ENCODE data around the gene MEPCE. TPM values are rescaled to one million over a fixed set of nuclear protein-coding genes. Genes with fewer than 3 reads are reported as not detected.

The MEPCE gene
- total RNA-seq, 1 donor from 2014 or later: 50.9 TPM

DNA sequence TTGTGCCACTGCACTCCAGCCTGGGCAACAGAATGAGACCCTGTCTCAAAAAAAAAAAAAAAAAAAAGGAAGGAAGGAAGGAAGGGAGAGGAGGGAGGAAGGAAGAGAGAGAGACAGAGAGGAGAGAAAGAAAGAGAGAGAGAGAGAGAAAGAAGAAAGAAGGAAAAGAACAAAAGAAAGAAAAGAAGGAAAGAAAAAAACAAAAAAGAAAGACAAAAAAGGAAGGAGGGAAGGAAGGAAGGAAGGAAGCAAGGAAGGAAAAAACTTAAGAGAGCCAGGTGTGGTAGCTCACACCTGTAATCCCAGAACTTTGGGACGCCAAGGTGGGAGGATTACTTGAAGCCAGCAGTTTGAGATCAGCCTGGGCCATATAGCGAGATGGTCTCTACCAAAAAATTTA lies 35.2 kb downstream of the MEPCE start:
- no peak for DNase-seq (ENCODE audit: low spot score)
- Mint-ChIP-seq H3K4me1 (ENCODE audit: low read depth) (no peaks in the 10 kb centered on the region), H3K9me3 (no peaks in the 10 kb centered on the region), H3K27me3 (ENCODE audit: low read depth) (no peaks in the 10 kb centered on the region), H3K27ac (no peak overlapping the region), H3K36me3 (ENCODE audit: low read depth) (peaks cover 55% of the 10 kb centered on the region), H3K4me3 (ENCODE audit: low read depth) (no peak overlapping the region)
- intact Hi-C loops (cut with micrococcal nuclease): no loop called here

DNA sequence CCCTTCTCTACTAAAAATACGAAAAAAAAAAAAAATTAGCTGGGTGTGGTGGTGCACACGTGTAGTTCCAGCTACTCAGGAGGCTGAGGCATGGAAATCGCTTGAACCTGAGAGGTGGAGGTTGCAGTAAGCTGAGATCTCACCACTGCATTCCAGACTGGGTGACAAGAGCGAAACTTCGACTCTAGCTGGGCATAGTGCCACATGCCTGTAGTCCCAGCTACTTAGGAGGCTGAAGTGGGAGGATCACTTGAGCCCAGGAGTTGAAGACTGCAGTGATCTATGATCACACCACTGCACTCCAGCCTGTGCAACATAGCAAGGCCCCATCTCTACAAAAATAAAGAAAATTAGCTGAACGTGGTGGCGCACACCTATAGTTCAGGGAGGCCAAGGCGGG lies 35.7 kb downstream of the MEPCE start:
- Mint-ChIP-seq H3K4me3 (ENCODE audit: low read depth) (no peak overlapping the region), H3K27me3 (ENCODE audit: low read depth) (no peaks in the 10 kb centered on the region), H3K36me3 (ENCODE audit: low read depth) (peaks cover 55% of the 10 kb centered on the region), H3K9me3 (no peaks in the 10 kb centered on the region), H3K27ac (no peak overlapping the region), H3K4me1 (ENCODE audit: low read depth) (no peaks in the 10 kb centered on the region)
- intact Hi-C loops (cut with micrococcal nuclease): no loop called here
- DNase-seq (ENCODE audit: low spot score): no peak

DNA sequence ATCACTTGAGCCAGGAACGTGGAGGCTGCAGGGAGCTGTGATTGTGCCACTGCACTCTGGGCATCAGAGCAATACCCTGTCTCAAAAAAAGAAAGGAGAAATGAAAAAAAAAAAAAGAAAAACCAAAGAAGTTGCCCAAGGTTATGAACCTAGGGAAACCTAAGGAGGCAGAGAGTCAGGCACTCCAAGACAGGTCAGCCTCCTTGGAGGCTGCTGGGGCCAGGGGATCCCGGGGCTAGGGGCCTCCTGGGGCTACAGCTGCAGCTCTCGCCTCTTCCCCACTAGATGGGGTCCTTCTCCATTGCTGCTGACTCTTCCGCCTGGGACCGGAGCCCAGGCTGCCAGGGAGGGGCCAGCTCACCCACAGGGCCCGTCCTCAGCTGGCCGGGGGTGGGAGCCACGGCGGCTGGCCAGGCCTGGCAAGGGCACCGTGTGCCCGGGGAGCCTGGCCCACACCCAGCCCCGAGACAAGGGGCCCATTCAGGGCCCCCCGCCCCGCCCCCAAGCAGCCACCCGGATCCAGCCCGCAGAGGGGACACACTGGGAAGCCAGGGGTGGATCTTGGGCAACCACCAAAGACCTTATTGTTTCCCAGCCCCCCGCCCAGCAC lies 36.2 kb downstream of the MEPCE start:
- Mint-ChIP-seq H3K4me3 (ENCODE audit: low read depth) (no peak overlapping the region), H3K27ac (no peak overlapping the region), H3K27me3 (ENCODE audit: low read depth) (no peaks in the 10 kb centered on the region), H3K9me3 (no peaks in the 10 kb centered on the region), H3K4me1 (ENCODE audit: low read depth) (peaks cover 2% of the 10 kb centered on the region), H3K36me3 (ENCODE audit: low read depth) (peaks cover 55% of the 10 kb centered on the region)
- intact Hi-C loops (cut with micrococcal nuclease): no loop called here
- DNase-seq (ENCODE audit: low spot score): no peak

DNA sequence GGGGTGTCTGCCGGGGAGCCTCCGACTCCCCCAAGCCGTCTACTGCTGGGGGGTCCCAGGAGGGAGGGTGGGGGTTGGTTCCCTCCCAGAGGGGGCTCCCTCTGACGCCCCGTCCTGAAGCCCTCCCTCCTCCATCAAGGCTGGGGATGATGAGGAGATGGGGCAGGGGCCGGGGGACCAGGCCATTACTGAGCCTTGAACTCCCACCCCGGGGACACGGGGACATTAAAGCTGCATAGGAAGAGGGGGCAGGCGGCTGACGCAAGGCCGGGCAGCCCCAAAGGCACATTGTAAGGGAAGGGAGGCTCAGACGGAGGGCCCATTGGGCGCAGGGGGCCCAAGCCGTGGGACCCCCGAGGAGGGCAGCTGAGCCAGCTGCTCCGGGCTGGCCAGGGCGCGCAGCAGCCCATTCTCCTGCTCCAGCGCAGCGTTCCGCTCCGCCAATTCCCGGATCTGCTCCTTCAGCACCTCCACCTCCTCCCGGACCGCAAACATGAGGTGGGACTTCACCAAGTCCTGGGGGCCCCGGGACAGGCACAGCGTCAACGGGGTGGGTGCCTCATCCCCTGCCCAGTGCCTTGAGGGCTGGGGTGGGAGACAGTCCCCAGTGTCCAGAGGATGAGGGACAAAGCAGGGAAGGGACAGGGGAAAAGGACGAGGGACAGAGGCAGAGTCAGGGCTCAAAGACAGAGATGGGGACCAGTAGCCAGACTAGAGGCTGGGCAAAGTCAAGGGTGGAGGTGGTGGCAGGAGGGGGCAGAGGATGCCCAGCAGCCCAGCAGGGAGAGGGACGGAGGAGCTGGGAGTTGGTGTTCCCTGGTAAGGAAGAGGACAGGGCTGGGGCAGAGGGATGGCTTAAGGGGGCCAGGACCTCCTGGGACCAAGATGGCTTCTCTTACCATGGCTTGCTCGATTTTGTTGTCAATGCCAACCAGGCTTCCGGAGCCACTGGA lies 37.3 kb downstream of the MEPCE start:
- Mint-ChIP-seq H3K27ac (no peak overlapping the region), H3K9me3 (no peaks in the 10 kb centered on the region), H3K4me3 (ENCODE audit: low read depth) (no peak overlapping the region), H3K36me3 (ENCODE audit: low read depth) (peaks cover 52% of the 10 kb centered on the region), H3K4me1 (ENCODE audit: low read depth) (peaks cover 2% of the 10 kb centered on the region), H3K27me3 (ENCODE audit: low read depth) (no peaks in the 10 kb centered on the region)
- no peak for DNase-seq (ENCODE audit: low spot score)
- intact Hi-C loops (cut with micrococcal nuclease): no loop called here

DNA sequence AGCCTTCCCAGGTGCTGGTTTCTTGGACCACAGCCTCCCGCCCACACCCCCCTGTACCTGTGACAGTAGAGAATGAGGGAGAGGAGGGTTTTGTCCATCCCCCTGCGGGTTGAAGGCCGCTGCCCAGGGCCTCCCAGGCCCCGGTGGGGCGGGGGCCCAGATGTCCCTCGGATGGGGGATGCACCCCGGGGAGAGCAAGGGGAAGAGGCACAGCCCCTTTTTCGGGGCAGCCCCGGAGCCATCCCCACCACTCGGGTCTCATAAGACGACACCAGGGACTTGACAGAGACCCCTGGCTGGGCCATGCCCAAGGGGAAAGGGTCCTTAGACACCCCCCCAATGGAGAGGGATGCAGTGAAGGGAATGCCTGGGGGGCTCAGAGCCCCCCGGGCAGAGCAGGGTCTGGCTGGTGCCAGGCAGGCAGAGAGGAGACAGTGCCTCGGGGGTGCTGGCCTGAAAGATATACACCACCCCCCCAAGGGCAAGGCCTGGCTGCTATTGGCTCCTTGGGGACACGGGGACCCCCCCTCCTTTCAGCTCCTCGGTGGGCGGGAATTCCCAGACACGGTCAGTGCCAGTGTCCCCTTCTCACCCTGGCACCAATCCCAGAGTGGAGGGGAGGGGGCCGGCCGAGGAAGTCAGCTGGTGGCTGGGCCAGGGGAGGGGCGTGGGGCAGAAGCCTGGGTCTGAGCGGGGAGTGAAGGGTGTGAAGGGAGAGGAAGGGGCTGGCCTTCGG lies 38.2 kb downstream of the MEPCE start:
- no peak for DNase-seq (ENCODE audit: low spot score)
- Mint-ChIP-seq H3K9me3 (no peaks in the 10 kb centered on the region), H3K27ac (no peak overlapping the region), H3K4me1 (ENCODE audit: low read depth) (peaks cover 2% of the 10 kb centered on the region), H3K4me3 (ENCODE audit: low read depth) (no peak overlapping the region), H3K27me3 (ENCODE audit: low read depth) (no peaks in the 10 kb centered on the region), H3K36me3 (ENCODE audit: low read depth) (peaks cover 54% of the 10 kb centered on the region)
- intact Hi-C loops (cut with micrococcal nuclease): no loop called here

DNA sequence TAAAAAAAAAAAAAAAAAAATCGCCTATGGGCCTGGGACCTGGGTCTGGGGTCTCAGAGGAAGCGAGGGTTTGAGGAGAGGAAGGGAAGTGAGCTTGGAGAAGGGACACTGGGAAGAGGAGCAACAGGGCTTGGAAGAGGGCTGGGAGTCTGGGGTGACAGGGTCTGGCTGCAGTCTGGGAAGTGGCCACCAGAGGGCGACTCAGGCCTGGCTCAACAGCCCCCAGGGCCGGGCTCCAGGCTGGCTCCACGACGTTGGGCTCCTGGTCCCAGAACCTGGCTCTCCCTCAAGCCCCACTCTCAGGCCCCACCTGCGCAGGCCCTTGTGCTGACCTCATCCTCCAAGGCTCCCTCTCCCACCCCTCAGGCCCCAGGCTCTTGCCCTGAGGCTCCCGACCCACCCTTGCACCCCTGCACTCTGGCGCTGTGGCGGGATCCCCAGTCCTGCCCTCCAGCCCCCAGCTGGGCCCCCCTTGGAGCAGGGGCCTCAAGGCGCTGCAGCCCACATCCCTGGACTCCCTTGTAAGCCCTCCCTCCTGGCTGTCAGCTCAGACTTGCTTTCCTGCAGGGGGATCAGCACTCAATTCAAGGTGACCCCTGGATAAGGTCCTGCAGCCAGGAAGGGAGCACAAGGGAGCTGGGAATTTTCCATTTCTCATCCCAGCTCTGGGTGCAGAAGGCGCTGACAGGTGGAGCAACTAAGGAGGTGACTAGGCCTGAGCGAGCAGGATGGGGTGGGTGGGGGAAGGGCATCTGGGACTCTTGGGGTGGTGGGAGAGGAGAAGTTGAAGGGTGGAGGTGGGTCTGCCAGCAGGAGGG lies 39.8 kb downstream of the MEPCE start:
- Mint-ChIP-seq H3K9me3 (no peaks in the 10 kb centered on the region), H3K27me3 (ENCODE audit: low read depth) (no peaks in the 10 kb centered on the region), H3K36me3 (ENCODE audit: low read depth) (peaks cover 58% of the 10 kb centered on the region), H3K27ac (no peak overlapping the region), H3K4me3 (ENCODE audit: low read depth) (no peak overlapping the region), H3K4me1 (ENCODE audit: low read depth) (peaks cover 13% of the 10 kb centered on the region)
- intact Hi-C loops (cut with micrococcal nuclease): loop anchor here (1.0 to 10.0 kb wide), 2 partner anchors 90 to 205 kb away; partner anchors contain the start of gene GNB2
- DNase-seq (ENCODE audit: low spot score): peak; percentile 69

DNA sequence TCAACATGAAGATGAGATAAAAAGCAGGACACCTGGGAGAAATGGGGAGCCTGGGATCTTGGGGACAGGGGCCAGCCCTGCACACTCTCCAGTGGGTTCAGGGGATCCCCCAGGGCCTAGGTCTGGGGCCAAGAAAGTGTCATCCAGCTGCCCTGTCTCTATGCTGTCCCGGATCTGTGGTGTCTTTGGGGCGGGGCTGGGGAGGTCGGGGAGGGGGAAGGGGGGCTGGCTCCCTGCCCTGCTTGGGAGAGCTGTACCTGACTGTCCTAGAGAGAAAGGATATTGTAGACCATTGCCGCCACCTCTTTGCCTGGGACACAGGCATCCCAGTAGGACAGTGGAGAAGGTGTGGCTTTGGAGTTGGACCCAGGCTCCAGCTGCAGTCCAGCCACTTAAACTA lies 41.4 kb downstream of the MEPCE start:
- Mint-ChIP-seq H3K27ac (peak overlapping the region; percentile 35), H3K4me1 (ENCODE audit: low read depth) (peaks cover 22% of the 10 kb centered on the region), H3K9me3 (no peaks in the 10 kb centered on the region), H3K27me3 (ENCODE audit: low read depth) (no peaks in the 10 kb centered on the region), H3K36me3 (ENCODE audit: low read depth) (peaks cover 61% of the 10 kb centered on the region), H3K4me3 (ENCODE audit: low read depth) (no peak overlapping the region)
- no peak for DNase-seq (ENCODE audit: low spot score)
- intact Hi-C loops (cut with micrococcal nuclease): loop anchor here (10.0 kb wide), 1 partner anchor 204 kb away; the partner anchor contains the start of gene GNB2

DNA sequence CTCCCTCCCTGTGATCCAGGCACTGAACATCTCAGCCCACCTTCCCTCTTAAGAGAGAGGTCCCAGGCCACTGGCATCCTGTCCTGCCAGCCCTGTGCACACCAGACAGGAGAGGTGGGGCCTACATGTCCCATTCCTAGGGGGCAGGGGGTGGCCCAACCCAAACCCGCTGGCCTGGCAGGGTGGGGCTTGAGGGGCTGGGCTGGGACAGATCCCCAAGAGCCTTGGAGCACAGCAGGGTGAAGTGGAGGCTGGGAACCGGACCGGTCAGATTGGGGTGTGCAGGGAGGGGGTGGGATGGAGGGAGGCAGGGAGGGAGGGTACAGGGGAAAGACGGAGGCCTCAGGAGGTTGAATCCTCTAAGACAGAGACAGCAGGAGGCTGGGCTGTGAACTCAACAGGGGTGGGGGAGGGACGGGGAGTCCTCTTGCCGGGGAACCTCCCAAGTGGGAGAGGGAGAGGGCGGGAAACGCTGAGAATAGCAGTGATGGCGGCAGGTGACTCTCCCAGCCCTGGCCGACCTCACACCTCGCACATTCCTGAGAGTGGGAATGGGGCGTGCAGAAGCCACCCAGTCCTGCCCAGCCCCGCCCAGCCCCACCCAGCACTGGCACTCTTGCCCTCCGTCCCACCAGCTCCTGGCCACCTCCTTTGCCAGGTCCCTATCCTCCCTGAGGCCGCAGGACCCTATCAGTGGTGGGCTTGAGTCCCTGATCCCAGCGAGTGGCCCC lies 42.7 kb downstream of the MEPCE start:
- Mint-ChIP-seq H3K27ac (no peak overlapping the region), H3K9me3 (no peaks in the 10 kb centered on the region), H3K4me1 (ENCODE audit: low read depth) (peaks cover 28% of the 10 kb centered on the region), H3K36me3 (ENCODE audit: low read depth) (peaks cover 65% of the 10 kb centered on the region), H3K4me3 (ENCODE audit: low read depth) (no peak overlapping the region), H3K27me3 (ENCODE audit: low read depth) (no peaks in the 10 kb centered on the region)
- no peak for DNase-seq (ENCODE audit: low spot score)
- intact Hi-C loops (cut with micrococcal nuclease): loop anchor here (10.0 kb wide), 1 partner anchor 203 kb away; the partner anchor contains the start of gene GNB2

DNA sequence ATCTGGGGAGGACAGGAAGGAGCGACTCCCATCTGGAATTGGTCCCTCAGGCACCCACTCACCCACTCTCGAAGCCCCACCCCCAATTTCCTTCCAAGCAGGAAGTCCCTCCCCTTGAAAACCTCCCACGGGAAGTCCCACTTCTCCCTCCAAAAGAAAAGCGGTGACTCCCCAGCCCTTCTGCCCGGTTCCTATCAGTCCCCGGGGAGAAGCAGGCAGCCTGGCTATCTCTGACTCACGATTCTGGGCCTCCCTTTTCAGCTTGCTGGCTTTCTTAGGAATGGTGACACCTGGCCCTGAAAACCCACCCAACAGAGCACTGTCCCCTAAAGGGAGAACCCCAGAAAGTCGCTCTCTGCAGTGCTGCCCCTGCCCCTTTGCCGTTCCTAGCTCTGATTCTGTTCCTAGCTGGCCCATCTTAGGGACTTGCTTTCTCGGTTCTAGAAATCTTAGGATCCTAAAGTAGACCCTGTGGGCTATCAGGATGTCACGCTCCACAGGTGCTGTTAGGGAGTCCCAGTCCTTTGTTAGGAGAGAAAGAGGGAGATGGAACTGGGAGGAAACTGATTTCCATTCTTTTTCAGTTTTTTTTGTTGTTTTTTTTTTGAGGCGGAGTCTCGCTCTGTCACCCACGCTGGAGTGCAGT lies 43.3 kb downstream of the MEPCE start:
- DNase-seq (ENCODE audit: low spot score): no peak
- Mint-ChIP-seq H3K27ac (no peak overlapping the region), H3K36me3 (ENCODE audit: low read depth) (peaks cover 58% of the 10 kb centered on the region), H3K4me1 (ENCODE audit: low read depth) (peaks cover 28% of the 10 kb centered on the region), H3K4me3 (ENCODE audit: low read depth) (no peak overlapping the region), H3K27me3 (ENCODE audit: low read depth) (no peaks in the 10 kb centered on the region), H3K9me3 (no peaks in the 10 kb centered on the region)
- intact Hi-C loops (cut with micrococcal nuclease): loop anchor here (10.0 kb wide), 1 partner anchor 202 kb away; the partner anchor contains the start of gene GNB2

DNA sequence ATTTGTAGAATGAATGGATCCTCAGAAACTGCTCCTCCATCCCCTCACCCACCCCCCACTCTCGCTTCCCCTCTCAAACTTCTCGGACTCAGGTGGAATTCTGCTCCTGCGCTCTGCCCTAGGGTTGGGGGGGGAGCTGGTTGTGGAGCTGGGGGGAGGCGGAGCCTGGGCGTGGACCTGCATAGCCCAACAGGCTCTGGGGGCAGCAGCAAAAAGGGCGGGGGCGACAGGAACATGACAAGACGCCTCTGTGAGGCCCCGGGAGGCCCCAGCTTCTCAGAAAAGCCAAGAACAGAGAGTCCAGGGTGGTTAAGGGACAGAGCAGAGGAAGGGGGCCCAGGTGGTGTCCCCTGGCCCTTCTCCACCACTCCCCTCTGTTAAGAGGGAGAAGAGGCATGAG lies 45.9 kb downstream of the MEPCE start:
- intact Hi-C loops (cut with micrococcal nuclease): loop anchor here (10.0 kb wide), 1 partner anchor 199 kb away; the partner anchor contains the start of gene GNB2
- Mint-ChIP-seq H3K27me3 (ENCODE audit: low read depth) (no peaks in the 10 kb centered on the region), H3K27ac (peak overlapping the region; percentile 73), H3K4me1 (ENCODE audit: low read depth) (peaks cover 31% of the 10 kb centered on the region), H3K36me3 (ENCODE audit: low read depth) (peaks cover 51% of the 10 kb centered on the region), H3K9me3 (no peaks in the 10 kb centered on the region), H3K4me3 (ENCODE audit: low read depth) (peak overlapping the region; percentile 99)
- DNase-seq (ENCODE audit: low spot score): no peak

DNA sequence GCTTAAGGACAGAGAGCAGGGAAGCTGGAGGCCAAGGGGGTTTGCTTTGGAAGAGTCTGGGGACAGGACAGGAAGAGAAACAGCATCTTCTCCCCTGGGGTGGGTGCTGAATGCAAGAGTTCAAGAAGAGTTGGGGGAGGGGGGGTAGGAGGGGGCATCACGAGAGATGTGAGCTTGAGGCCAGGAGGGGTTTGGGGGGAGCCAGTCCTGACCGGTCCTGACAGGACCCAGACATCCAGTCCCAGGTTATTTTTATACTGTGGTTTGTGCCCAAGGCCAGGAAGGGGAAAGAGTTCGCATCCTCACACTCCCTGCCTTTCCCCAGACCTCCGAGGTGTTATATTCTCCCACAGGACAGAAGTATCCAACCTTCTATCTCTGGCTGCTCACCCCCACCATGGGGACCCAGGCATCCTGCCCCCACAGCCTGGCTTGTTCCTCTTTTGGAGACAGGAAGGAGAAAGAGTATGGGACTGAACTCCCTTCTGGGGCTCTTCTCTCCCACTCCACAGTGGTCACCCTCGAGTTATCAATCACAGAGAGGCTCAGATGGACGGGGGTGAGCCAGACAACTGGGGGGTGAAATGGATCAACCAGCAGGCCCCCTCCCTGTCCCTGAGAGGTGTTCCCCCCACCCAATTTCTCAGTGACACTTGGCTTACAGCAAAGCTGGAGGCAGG lies 46.6 kb downstream of the MEPCE start:
- Mint-ChIP-seq H3K9me3 (no peaks in the 10 kb centered on the region), H3K27me3 (ENCODE audit: low read depth) (no peaks in the 10 kb centered on the region)
- intact Hi-C loops (cut with micrococcal nuclease): loop anchor here (10.0 kb wide), 1 partner anchor 199 kb away; the partner anchor contains the start of gene GNB2

More for the DNA sequence above, 46.6 kb downstream of the MEPCE start:
- peaks cover 48% of the 10 kb centered on the region for H3K36me3 Mint-ChIP-seq (ENCODE audit: low read depth)
- DNase-seq (ENCODE audit: low spot score): no peak
- H3K27ac Mint-ChIP-seq: peak overlapping the region; percentile 73
- H3K4me3 Mint-ChIP-seq (ENCODE audit: low read depth): peak overlapping the region; percentile 99
- peaks cover 29% of the 10 kb centered on the region for H3K4me1 Mint-ChIP-seq (ENCODE audit: low read depth)

All from activated T-helper 2 cell treated with anti-CD3 and anti-CD28 coated beads, Interferon-gamma antibody, Interleukin-2, Interleukin-4, amounts not matched to agents 10 μg/mL and 5 μg/mL and 100 μg/mL, durations not matched to agents 14 hours and 24 hours and 36 hours (primary cell).